Nucleus accumbens (tissue), 56 donors: ENCODE measurements around the gene OXCT1.
A peak's percentile ranks its signal among the peaks of the same experiment; 100 is the strongest.

Source experiments
- DNase-seq, 56 donors: peaks; one replicate each; lab custom pipeline; 2025; lab: John Stamatoyannopoulos, UW

The OXCT1 gene

GRCh38 chr5:41869724-41870626, at the start of gene OXCT1:
OXCT1 (minus strand) TSS chr5:41870425; CDS start chr5:41870358, 67 bp downstream.
- DNase-seq: peak in 55 of 56 donors; percentile 13 to 85 (median 66)

DNA sequence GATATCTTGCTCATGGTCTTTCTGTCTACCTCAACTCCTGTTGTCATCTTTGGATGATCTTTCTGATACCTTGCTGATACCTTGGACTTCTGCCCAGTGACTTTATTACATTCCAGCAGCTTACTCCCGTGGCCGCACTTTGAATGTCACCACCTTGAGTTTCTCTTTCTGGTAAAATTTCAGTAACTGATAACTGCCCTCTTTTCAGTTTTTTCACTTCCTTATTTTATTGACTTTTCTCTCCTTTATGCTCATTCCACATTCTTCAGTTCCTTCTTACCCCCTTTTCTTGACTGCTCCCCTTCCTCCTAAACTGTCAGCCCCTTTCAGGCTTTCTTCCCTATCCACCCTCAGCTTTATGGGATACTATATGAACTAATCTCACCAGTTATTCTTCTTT, 47.9 kb upstream of the OXCT1 start:
- no peak for DNase-seq

DNA sequence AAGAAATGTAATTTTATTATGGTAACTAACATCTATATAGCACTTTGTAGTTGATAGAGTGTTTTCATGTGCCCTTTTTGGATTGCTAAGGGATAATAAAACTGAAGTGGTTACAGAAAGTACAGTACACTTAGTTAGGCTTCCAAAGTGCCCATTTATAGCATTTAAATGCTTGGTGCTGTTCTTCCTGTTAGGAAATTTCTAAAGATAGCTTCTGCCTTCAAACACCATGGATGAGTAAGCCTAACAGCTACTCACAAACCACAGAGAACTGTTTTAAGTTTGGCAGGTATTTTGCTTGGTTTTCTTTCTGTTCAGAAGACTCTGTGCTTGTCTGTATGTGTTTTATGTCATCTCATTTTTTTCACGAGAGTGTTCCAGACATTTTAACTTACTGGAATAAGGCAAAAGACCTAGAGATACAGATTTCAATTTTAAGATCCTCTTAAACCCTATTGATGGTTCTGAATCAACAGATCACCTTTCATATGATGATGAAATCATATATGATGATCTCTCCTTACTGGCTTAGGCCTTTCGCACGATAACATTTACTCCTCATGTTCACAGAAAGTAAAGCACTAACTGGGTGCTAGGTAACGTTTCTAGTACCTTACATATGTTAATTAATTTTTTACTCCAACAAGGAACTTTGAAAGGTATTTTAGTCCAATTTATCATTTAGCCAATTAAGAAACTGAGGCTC, 38.3 kb upstream of the OXCT1 start:
- no peak for DNase-seq

DNA sequence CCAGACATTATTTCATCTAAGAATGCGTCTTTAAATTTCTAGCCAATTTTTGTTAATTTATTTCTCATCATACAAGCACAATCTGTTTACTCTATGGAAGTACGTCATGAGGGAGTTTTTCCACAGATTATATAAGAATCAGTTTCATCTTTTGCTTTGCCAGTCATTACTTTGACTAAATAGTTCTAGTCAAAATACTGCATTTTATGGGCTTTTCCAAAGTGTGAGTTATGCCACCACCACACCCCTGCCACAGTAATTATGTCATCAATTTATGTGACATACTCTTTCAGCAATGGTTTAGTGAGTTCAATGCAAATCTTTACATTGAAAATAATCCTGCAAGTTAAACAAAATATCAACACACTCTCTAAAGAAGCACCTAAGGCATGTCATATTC, 35.9 kb upstream of the OXCT1 start:
- DNase-seq: no peak

DNA sequence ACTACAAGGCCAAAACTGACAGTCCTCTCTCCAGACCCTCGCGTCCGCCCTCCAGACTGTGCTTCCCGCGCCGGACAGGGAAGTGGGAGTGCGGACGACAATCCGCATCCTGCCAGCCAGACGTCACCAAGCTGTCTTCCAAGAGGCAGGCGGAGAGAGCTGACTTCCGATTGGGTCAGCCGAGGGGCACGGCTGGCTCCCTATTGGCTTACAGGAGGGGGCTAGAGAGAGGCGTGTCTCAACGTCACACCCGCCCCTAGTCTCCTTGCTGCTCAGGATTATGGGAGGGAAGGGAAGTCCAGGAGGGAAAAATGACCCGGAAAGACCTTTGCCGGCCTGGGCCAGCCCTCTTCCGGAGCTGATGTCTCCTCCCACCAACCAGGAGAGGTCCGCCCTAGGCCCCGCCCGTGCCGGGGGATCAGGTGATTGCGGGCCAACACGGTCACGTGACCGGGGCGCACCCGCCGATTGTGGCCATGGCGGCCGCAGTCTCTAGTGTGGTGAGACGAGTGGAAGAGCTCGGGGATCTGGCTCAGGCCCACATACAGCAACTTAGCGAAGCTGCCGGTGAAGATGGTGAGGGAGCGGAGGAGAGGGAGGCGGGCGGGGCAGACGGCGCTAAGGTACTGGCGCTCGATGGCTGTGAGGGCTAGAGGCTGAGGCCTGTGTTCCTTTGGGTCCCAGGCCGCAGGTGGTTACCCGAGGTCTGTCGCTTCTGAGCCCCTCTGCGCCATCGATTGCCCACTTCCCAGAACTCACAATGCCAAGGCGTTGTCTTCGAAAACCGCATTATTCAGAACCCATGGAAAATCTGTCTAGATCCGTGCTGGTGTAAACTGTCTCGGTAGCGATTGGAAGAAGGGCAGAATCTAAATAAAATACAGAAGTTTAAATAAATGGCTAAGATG, 33.9 kb upstream of the OXCT1 start, which contains the start of gene RIMOC1:
TSS of gene RIMOC1 (plus strand) at position 453 of the 908 bp plus-strand sequence. CDS start at position 477, 24 bp downstream.
- peak; percentile 94 to 100 (median 99) for DNase-seq

DNA sequence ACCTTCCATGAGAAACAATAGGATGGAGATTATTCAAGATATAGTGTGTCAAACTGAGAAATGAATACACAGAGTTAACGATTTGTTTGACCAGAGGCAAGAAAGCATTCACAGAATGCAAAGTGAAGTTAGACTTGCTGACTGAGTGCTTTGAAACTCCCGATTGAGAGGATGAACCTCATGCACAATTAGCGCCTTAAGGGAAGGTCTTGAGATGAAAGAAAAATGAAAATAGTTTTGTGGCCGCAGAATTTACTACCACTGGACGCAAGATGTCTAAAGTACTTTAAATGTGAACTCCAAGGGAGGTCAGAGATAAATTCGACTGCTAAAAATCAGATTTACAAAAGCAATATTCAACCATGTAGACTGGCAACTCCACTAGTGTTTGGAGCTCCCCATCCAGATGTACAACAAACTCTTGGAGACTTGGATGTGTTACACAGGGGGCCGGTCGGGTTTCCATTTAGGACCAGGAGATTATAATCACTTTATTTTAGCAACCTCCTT, 33.2 kb upstream of the OXCT1 start:
- peak in 1 of 56 donors; percentile 24 for DNase-seq

GRCh38 chr5:41896230-41896629, 26.0 kb upstream of the OXCT1 start:
- no peak for DNase-seq

- no peak for DNase-seq
Observed at GRCh38 chr5:41893074-41893851, 23.0 kb upstream of the OXCT1 start.

DNA sequence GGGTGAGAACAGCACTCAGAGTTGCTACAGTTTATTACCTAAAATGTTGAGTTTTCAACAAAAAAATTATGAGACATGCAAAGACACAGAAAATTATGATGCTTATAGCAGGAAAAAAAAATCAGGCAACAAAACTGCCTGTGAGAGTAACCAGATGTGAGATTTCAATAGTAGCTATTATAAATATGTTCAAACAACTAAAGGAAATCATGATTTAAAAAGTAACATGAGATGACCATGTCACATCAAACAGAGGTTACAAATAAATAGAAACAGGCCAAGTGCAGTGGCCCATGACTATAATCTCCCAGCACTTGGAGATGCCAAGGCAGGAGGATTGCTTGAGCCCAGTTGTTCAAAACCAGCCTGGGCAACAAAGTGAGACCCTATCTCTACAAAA, 21.8 kb upstream of the OXCT1 start:
- no peak for DNase-seq

DNA sequence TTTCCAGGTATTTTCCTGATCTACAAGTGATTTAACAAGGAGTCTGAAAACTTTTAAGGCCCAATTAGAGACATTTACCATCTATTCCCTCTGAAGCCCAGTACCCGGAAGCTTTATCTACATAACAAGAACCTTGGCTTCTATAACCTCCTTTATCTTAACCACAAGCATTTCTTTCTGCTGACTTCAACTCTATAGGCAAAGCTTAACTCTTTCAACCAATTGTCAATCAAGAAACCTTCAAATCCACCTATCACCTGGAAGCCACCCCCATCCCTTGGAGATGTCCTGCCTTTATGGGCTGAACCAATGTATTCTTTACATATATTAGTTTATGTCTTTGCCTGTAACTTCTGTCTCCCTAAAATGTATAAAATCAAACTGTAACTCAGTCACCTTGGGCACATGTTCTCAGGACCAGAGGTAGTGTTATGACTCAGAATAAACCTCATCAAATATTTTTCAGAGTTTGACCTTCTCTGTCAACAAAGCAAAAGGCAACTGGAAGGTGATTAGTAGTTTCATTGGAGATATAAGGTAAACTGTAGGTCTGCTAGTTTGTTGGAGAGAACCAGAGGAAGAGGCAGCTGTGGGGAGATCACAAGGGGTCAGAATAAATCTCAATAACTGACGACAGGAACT, 21.0 kb upstream of the OXCT1 start:
- no peak for DNase-seq

GRCh38 chr5:41885286-41885685, 15.1 kb upstream of the OXCT1 start:
- DNase-seq: no peak

DNA sequence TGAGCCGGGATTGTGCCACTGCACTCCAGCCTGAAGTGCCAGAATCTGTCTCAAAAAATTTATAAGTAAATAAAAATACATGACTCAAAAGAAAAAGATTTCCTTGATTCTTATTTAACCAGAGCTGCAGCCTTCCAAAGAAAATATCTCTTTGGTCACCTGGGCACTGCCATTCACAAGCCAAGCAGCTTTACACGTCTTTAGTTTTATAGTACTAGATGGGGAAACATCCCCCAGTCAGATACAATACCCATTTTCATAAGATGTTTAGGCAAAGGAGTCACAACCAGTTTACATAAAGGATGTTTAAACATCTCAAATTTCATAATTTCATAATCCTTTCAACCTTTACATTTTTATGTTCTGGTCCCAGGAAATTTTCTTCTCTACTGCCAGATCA, 13.7 kb upstream of the OXCT1 start:
- DNase-seq: no peak

DNA sequence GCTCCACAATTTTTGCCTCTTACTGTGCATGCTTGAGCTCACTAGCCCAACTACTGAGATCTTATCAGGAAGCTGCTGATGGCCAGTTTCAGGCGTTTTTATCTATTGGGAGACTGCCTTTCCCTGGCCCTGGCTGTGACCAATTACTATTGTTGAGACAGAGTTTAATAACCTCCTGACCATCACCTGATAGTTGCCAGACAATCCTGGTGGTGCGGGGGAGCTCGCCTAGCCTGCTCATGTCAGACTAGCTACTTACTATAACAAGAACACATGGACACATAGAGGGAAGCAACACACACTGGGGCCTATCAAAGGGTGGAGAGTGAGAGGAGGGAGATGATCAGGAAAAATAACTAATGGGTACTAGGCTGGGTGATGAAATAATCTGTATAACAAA, 13.0 kb upstream of the OXCT1 start:
- DNase-seq: no peak

DNA sequence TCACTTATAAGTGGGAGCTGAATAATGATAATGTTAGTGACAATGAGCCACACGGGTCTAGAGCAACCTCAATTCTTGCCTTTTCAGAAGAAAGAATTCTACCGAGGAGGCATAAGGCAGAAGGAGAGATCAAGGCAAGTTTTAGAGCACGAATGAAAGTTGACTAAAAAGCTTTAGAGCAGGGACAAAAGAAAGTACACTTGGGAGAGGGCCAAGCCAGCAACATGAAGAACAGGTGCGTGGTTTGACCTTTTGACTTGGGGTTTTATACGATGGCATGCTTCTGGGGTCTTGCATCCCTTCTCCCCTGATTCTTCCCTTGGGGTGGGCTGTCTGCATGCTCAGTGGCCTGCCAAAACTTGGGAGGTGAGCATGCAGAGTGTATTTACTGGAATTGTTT, 12.5 kb upstream of the OXCT1 start:
- DNase-seq: no peak

DNA sequence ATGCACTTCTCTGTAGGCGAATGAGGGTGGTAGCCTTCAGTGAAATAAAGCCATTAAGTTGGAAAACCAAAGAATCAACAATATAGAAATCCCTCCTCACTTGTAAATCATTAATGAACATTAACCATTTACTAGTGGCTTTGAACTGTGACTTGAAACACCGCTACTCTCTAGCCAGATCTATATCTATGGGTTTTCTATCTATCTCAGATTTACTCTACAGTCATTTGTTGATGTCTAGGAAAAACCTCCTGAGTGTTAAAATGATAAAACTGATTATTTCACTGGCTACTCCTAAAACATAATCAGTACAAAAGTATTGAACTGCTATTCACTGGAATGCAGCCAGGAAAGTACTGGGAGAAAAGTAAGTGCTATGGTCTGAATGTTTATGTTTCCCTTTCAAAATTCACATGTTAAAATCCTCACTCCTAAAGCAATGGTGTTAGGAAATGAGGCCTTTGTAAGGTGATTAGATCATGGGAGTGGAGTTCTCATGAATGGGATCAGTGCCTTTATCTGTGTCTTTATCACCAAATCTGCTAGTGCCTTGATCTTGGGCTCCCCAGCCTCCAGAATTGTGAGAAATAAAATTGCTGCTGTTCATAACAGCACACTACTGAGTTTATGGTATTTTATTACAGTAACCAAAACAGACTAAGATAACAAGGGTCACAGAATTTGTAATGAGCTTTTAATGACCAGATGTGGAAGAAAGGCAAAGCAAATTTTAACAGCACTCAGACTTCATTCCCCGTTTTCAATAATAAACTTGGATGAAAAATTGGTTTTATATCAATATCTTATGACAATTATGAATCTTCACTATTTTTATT, 8.6 kb upstream of the OXCT1 start:
- no peak for DNase-seq

- no peak for DNase-seq
Observed at GRCh38 chr5:41878173-41878572, 7.9 kb upstream of the OXCT1 start.

- no peak for DNase-seq
Observed at GRCh38 chr5:41877408-41877807, 7.2 kb upstream of the OXCT1 start.

- peak in 3 of 56 donors; percentile 6 to 40 (median 7) for DNase-seq
Observed at GRCh38 chr5:41876678-41877077, 6.5 kb upstream of the OXCT1 start.
